HG02840 (cell line): Measurements from ENCODE around the gene TSPYL6.
"Not testable (repeated sequence)": the region's sequence is repeated elsewhere in the genome, so short reads cannot be mapped to it uniquely, and the experiment has no call there.

ENCODE experiments used
- ATAC-seq: cut with Tn5 transposase; IDR thresholded peaks from one replicate; pipeline ENCODE4 v1.9.1; 2021; ENCODE audit warnings: mild to moderate bottlenecking, moderate library complexity, moderate number of reproducible peaks; ENCODE audit not compliant: unreplicated experiment, low FRiP score

The TSPYL6 gene

DNA sequence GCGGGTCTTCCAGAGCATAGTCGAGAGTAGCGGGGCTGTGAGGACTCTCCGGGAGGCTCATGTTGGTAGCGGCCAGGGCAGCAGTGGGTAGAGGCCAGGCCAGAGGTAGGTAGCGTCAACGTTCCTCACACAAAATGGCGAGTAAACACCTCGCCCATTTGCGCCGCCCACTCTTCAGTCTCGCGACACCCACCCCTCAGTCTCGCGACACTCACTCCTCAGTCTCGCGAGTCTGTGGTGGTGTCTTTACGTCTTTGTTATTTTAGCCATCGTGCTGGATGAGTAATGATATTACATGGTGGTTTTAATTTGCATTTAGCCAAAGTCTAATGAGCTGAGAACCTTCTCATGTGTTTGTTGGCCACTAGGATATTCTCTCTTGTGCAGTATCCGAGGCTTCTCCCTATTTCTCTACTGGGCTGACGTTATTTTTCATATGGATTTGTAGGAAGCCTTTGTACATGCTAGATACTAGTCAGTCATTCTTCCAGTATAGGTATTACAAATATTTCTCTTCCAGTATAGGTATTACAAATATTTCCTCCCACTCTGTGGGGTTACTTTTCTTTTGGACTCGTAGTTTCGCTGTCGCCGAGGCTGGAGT is at the start of gene TSPYL6:
Gene TSPYL6 (minus strand): TSS at position 139 of the 604 bp plus-strand sequence. CDS start 78 bp downstream, at position 61.
- no peak for ATAC-seq

DNA sequence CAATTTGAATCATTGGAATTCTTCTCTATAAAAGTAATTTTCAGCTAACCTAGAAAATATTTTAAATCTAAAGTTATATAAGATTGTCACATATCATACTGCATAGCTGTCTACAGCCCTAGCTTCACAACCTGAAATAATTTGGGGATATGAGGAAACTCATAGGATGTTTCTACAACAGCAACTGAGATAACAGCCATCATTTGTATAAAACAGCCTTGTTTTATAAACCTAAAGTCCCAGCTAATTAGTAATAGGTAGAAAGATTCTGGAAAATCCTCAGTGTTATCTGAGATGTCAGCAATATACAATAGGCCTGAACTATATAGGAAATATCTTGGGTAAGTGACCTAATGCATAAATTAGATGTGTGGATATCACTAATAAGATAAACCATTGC is 47.6 kb upstream of the TSPYL6 start:
- ATAC-seq, result no peak

DNA sequence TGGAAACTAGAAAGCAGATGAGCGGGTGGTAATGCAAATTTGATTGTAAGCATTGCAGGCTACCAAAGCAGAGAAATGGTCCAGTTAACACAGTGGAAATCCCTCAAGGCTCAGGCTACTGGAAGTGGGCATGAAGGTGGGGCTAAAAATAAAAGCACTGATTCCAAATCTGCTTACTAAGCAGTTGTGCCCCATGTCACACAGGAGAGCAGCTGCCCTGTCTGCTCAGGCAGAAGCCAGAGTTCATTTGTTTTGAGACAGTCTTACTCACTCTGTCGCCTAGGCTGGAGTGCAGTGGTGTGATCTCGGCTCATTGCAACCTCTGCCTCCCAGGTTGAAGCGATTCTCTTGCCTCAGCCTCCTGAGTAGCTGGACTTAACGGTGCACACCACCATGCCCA is 42.5 kb upstream of the TSPYL6 start:
- ATAC-seq, result no peak

DNA sequence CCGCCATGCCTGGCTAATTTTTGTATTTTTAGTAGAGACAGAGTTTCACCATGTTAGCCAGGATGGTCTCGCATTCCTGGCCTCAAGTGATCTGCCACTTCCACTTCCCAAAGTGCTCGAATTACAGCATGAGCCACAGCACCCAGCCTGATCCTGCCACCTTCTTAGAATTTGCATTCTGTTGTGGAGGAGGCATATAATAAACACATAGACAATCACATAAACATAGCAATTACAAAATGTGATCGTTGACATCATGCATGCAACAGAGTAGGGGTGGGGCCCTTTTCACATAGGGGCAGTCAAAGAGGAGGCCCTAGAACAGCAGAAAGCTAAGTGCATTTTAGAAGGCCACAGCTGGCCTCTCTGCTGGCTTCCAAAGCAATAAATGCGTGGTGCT is 39.9 kb upstream of the TSPYL6 start:
- no peak for ATAC-seq

DNA sequence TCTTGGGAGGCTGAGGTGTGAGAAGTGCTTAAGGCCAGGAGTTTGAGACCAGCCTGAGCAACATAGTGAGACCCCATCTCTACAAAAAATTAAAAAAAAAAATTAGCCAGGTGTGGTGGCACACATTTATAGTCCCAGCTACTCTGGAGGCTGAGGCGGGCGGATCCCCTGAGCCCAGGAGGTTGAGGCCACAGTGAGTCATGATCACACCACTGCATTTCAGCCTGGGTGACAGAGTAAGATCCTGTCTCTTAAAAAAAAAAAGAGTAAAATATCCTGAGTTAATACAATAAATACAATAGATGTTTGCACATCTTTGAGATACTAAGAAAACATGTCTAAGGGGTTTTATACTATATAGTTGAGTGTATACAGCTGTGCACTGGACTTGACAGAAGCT is 38.6 kb upstream of the TSPYL6 start:
- not testable (repeated sequence) for ATAC-seq

DNA sequence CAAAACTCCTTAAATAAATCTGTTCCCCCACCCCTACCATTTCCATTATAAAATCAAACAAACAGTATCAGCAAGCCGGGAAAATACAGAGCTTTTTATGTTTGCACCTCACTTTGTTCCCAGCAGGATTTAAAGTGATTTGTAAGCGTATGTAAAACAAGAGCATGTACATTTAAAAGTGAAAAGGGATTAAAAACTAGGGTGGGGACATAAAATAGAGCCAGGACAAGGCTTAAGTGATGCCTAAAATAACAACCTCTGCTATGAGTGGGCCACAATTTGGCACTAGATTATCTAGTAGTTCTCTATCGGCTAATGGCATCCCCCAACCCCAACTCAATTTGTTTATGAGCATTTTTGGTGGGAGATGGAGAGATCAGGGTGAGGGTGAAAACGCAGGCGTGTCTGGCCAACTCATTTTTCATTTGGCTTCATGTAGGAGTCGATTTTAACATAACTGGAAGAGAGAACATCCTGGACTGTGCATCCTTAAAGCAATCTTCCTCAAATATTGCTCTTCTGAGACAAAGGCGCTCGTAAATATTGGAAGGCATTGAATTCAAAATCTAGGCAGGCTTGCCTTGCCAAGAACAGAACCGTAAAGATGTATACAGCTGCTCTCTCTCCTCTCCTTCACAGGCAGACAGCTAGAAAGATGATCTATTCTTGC is 34.5 kb upstream of the TSPYL6 start:
- no peak for ATAC-seq

DNA sequence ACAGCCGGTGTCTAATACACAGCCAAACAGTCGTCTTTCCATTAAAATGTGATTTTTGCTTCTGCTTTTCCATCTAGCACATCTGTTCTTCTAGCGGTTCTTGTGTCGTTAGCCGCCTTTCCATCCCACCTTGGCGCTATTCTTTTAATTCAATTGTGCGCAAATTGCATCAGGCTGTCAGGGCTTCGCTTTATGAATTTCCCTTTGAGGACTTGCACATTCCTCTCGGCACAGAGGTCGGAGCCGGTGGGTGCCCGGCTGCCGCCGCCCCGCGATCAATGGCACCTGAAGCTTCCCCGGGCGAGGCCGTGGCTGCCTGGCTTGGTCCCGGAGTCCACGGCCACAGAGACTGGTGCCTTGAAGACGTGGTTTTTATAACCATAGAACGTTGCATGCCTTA is 33.9 kb upstream of the TSPYL6 start:
- no peak for ATAC-seq

DNA sequence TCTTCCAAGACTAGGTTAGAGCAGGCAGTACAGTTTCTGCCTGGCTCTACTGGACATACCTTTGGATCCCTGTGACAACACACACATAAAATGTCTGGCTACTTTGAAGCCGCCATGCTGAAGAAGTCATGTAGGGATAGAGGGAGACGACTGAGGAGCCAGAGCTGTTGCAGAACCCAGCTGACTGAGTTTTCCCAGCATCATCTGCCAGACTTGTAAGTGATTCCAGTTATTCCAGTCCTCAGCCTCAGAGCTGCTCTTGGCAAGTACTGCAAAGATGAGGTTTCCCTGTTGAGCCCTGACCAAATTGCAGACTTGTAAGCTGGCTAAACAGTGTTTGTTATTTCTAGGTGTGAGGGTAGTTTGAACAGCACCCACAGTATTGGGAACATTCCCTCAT is 31.5 kb upstream of the TSPYL6 start:
- no peak for ATAC-seq

DNA sequence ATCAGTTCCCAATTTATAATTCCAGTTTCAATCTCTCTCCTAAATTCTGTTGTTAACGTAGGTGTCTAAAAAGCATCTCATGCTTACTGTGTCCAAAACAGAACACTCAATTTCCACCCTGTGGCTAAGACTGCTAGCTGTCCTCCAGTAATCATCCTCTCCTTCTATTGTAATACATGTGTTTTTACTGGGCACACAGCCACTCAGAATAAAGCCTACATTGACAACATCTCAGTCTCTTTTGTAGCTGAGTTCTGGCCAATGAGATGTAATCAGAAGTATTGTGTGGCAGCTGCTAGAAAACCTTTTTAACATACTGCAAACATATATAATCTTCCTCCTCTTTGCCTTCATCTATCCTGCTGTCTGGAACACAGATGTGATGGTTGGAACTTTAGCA is 29.4 kb upstream of the TSPYL6 start:
- no peak for ATAC-seq

DNA sequence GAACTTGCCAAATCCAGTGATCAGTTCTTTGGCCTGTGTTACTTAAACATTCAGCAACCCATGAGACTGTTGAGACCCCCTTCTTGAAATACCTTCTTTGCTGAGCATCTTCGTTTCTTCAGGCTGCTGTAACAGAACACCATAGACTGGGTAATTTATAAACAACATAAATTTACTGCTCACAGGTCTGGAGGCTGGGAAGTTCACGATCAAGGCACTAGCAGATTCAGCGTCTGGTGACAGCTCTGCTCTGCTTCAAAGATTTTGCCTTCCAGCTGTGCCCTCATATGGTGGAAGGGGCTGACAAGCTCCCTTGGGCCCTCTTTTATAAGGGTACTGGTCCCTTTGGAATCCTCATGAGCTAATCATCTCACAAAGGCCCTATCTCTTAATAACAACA is 28.8 kb upstream of the TSPYL6 start:
- ATAC-seq, result no peak

DNA sequence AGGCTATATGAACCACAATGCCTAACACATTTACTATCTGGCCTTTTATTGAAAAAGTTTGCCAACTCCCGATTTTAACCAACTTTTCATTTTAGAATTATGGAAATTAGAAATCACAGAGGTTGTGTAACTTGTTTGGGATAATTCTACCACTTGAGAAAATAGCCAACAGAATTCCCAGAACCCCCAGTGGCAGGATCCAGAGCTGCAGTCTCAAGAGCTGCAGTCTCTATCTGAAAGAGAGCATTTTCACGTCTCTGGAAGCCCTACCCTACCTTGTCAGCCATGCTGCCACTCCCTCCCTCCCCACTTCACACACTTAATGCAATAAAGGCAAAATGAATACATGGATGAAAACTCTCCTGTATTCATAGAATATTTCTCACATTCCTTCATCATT is 23.4 kb upstream of the TSPYL6 start:
- ATAC-seq, result no peak

DNA sequence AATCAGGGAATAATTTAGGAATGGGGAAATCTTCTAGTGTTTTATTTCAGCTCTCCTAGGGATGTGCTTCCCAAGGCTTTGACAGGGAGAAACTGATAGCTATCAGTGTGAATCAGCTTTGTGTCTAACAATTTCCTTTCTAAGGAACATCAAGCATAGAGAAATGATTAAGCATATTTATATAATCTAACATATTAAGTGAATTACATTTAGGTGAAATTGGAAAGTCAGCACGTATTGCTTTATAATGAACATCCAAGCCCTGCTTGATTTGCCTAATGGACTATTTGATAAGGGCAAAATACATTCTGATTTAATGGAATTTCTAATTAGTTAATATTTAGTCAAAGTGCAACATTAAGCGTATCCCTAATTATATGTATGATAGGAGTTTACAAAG is 19.5 kb upstream of the TSPYL6 start:
- no peak for ATAC-seq

DNA sequence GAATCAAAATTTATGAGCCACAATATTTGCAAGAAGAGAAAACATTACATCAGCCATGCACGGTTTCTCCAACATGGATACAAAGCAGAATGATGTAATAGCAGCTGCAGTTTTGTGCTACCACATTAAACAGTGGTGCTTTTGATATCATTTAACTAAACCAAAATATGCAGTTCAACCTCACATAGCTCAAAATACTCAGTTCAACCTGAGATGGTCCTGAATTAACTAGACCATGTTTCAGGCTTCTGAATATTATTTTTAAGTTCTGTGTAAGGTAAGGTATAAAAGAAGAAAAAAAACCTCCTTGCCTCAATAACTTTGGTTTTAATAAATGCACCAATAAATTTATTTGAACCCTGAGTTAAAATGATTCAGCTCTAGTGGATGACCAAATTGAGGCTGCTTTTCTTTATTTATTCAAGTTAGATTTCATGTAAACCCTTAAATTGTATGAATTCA is 18.8 kb upstream of the TSPYL6 start:
- no peak for ATAC-seq

DNA sequence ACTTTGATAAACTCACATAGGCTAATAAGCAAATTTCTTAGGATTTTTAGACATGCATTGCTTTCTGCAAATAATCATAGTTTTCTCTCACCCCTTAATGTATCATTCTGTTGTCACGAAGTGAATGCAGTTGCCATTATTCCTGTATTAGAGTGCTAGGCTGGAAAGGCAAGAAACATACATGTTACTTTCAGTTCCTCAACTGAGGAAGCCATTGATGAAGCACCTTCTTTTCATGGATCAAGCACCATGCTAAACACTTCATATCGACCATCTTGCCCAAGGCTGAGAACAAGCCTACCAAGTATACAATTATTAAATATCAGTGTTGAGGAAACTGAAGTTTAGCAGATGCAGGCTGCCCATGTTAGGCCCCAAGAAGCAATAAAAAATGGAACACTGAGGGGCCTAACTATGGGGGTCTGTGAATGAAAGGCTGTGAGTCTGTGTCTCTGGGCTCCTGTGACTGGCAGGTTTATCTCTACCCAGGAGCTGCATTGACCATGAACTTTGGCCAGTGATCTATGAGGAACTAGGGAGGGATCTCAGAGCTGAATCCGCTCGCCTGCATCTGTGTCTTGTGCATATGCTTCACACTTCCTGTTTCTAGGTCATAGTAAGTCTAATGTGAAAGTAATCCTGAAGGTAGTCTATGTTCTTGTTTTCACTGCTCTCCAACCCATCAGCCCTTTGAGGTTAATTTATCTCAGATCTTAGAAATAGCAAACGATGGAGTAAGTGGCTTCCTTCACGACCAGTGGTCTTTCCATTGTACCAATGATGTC is 16.0 kb upstream of the TSPYL6 start:
- peak; percentile 92 for ATAC-seq

DNA sequence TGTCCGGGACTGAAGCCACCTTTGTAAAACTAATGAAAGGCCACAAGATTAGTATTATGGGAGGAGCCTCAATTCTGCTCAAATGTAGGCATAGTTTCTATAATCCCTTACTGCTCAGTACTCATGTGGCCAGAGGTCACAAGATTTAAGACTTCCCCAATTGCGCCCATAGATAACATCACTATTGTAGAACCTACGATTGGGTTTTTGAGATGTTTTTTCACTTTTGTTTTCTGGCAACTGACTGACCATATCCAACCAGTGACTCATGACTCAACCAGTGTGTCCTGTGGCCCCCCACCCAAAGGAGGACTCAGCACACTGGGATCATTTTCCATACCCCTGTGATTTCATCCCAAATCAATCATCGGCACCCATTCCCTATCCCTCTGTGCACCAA is 15.2 kb upstream of the TSPYL6 start:
- ATAC-seq, result no peak

DNA sequence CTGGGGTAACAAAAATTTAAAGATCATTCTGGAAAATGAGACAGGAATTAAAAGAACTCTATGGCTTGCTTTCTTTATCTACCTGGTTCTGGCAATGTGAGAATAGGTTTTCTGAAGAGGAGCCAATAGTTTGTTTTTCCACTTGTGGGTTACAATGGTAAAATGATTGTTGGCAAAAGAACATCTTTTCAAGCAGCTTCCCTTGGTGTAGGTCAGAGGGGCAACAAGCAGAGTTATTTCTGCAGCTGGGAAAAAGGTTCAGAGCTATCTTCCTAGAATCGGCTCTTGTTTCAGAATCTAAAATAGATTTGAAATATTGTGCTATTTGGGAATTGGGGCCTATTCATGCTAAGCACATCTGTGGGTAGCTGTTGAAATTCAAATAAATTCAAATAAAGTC is 11.5 kb upstream of the TSPYL6 start:
- no peak for ATAC-seq

DNA sequence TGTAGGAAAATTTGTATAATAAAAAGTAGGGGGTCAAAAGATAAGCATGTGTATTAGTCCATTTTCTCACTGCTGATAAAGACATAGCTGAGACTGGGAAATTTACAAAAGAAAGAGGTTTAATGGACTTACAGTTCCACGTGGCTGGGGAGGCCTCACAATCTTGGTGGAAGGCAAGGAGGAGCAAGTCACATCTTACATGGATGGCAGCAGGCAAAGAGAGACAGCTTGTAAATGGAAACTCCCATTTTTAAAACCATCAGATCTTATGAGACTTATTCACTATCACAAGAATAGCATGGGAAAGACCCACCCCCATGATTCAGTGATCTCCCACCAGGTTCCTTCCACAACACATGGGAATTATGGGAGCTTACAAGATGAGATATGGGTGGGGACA is 9.1 kb upstream of the TSPYL6 start:
- not testable (repeated sequence) for ATAC-seq

DNA sequence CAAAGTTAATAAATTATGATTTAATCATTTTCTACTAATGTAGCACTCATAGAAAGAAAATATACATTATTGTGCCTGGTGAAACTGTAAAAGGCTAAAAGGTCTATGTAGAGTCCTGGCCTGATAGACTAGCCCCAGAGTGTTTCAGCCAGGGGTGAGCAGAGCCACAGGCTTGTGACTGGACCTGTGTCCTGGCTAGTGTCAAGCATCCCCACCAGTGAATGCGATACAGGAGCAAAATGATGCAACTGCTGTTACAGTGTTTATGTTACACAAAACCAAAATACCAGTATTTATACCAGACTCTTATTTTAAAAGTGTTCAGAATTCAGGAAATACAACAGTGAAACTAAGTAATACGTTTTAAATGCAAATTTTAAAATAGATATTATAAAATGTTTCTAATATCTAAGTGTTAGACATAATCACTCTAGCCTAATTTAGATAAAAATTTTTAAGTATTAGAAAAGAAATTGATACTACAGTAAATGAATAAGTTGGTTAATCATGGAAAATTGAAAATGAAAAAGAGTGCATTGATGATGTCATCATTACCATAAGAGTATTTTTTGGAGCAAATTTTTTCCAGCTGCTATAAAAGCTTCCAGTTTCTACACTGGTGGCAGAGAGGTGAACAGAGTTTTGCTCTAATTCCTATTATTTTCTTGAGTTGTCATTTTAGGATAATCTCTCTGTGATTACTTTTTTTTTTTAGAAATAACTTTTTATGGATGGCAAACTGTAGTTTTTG is 6.2 kb upstream of the TSPYL6 start:
- no peak for ATAC-seq

DNA sequence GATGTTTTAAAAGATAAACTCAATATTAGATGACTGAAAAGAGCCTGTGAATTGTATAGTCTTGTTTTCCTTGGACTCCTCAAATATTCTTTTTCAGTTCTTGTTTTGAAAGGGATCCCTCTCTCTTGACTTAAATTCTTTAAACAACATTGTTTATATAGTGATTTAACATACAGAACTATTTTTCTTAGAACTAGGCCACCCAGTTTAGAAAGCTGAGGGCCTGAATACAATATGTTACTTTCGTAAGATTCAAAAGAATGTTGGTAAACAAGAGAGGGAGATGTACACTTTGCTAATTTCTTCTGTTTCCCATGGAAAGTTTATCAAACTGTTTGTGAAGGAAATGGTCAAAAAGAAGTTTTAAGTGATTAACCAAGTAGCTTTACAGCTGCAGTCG is 5.5 kb upstream of the TSPYL6 start:
- no peak for ATAC-seq

DNA sequence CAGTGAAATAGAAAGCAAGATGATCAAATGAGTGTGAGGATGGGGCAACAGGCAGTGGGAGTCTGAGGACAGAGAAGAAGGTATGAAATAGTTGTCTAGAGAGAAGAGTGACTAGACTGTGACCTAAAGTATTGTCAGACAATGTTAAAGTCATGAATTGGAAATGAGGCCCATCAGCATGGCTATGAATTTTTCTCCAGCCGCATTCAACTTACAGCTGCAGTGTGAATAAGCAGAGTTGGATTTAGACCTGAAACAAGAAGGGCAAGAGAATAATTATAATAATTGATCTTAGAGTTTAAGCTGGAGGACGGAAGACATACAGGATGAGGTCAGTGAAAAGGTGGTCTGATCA is 4.2 kb upstream of the TSPYL6 start:
- no peak for ATAC-seq
